ENCODE results near the gene TBX2. TPM values are rescaled to one million over a fixed set of nuclear protein-coding genes. Genes with fewer than 3 reads are reported as not detected.

The TBX2 gene
- total and polyA plus RNA-seq, 2 of the 13 experiments (the other 11 are each of a cell fraction or from before 2014, with no cell fraction given), result 2.8 to 15.3 TPM

GRCh38 chr17:61416540-61417363 is 17.1 kb downstream of the TBX2 start (continued):
- no peak for TF ChIP-seq HNRNPH1 (optimal IDR thresholded peaks at IDR 0.05; ENCODE audit: low read depth, low read length)
- TF ChIP-seq TAF1 (CRISPR knock-in tag; IDR thresholded peaks at IDR 0.05), result no peak; the same call in 1 of the 2 replicates
- no peak for TF ChIP-seq NPAS2 (CRISPR knock-in tag; IDR thresholded peaks at IDR 0.05; ENCODE audit: borderline replicate concordance)
- TF ChIP-seq BRCA1 (CRISPR knock-in tag; IDR thresholded peaks at IDR 0.05), result no peak
- no peak for TF ChIP-seq ZBTB43 (CRISPR knock-in tag; conservative IDR thresholded peaks at IDR 0.05)
- TF ChIP-seq SAP130 (CRISPR knock-in tag; IDR thresholded peaks at IDR 0.05; ENCODE audit: low read depth), result peak; percentile 71
- TF ChIP-seq ZUFSP (CRISPR knock-in tag; IDR thresholded peaks at IDR 0.05; ENCODE audit: borderline replicate concordance), result no peak
- TF ChIP-seq ZNF773 (CRISPR knock-in tag; IDR thresholded peaks at IDR 0.05; ENCODE audit: borderline replicate concordance), result no peak
- peak; percentile 92 for TF ChIP-seq REPIN1 (CRISPR knock-in tag; IDR thresholded peaks at IDR 0.05; ENCODE audit: borderline replicate concordance, low read depth)
- no peak for TF ChIP-seq PLSCR1 (CRISPR knock-in tag; IDR thresholded peaks at IDR 0.05; ENCODE audit: borderline replicate concordance)
- TF ChIP-seq PAF1 (CRISPR knock-in tag; IDR thresholded peaks at IDR 0.05), result no peak
- no peak for TF ChIP-seq ZNF674 (CRISPR knock-in tag; IDR thresholded peaks at IDR 0.05; ENCODE audit: low read depth)
- TF ChIP-seq ATF4 (CRISPR knock-in tag; IDR thresholded peaks at IDR 0.05), result no peak
- no peak for TF ChIP-seq SKI (IDR thresholded peaks at IDR 0.05; ENCODE audit: partially characterized antibody)
- TF ChIP-seq KDM3A (CRISPR knock-in tag; IDR thresholded peaks at IDR 0.05; ENCODE audit: low read depth), result peak; percentile 45; the same call in 1 of the 2 replicates
- no peak for TF ChIP-seq HNRNPK (IDR thresholded peaks at IDR 0.05; ENCODE audit: low read depth, low read length, poor library complexity, severe bottlenecking)
- TF ChIP-seq, protein P1, sequence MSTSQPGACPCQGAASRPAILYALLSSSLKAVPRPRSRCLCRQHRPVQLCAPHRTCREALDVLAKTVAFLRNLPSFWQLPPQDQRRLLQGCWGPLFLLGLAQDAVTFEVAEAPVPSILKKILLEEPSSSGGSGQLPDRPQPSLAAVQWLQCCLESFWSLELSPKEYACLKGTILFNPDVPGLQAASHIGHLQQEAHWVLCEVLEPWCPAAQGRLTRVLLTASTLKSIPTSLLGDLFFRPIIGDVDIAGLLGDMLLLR (CRISPR knock-in tag; IDR thresholded peaks at IDR 0.05), result no peak
- no peak for TF ChIP-seq CAMTA2 (CRISPR knock-in tag; IDR thresholded peaks at IDR 0.05; ENCODE audit: borderline replicate concordance)
- no peak for TF ChIP-seq MLXIP (CRISPR knock-in tag; IDR thresholded peaks at IDR 0.05; ENCODE audit: borderline replicate concordance)
- 0 out of 2 replicates have a peak, but pooled peaks have one; percentile 13 for TF ChIP-seq ZNF839 (CRISPR knock-in tag; IDR thresholded peaks at IDR 0.05; ENCODE audit: borderline replicate concordance)
